PC-9 (cell line): ENCODE measurements around the gene SIK2. TPM values are rescaled to one million over a fixed set of nuclear protein-coding genes. Genes with fewer than 3 reads are reported as not detected.

Experiments used
- BruUV-seq: library from RNA; stranded (reverse); fragments of 400-500 nt; replicated peaks from 2 replicates; lab custom pipeline; 2021; lab: Mats Ljungman, UMichigan
- CTCF ChIA-PET: fragments of 300-600 bp; sonication (Branson Sonifier 250); formaldehyde crosslinking; loops from one replicate; lab custom pipeline; 2022; ENCODE audit warnings: antibody characterized with exemption; lab: Charles Lee
- POLR2A ChIA-PET: fragments of 300-600 bp; sonication (Branson Sonifier 250); formaldehyde crosslinking; loops from one replicate; lab custom pipeline; 2022; ENCODE audit warnings: antibody characterized with exemption; ENCODE audit not compliant: unreplicated experiment; lab: Charles Lee
- DNase-seq, 2 experiments: peaks; one replicate each; pipeline versions ENCODE4 v3.0.0 to v3.0.0-alpha.2; 2015 to 2022; ENCODE audit warnings: mixed read lengths in 1 of 2
- H2AFZ ChIP-seq: fragments of 200-600 bp; sonication (generic); 2 replicates; pipeline ENCODE4 v1.8.1; 2017; ENCODE audit warnings: antibody characterized with exemption
- H3F3A ChIP-seq: fragments of 200-600 bp; sonication (generic); 2 replicates; pipeline ENCODE4 v1.8.1; 2017; ENCODE audit warnings: antibody characterized with exemption, mild to moderate bottlenecking, low read depth; ENCODE audit not compliant: insufficient read depth
- H3K27ac ChIP-seq: fragments of 200-600 bp; sonication (generic); 2 replicates; pipeline ENCODE4 v1.6.1; 2016; ENCODE audit warnings: mixed run types
- H3K27me3 ChIP-seq: fragments of 200-600 bp; sonication (generic); 2 replicates; pipeline ENCODE4 v1.6.1; 2016; ENCODE audit warnings: low read depth, mixed run types; ENCODE audit not compliant: insufficient read depth
- H3K36me3 ChIP-seq: fragments of 200-600 bp; sonication (generic); 2 replicates; pipeline ENCODE4 v1.6.1; 2016; ENCODE audit warnings: low read depth, mixed run types
- H3K4me1 ChIP-seq: fragments of 200-600 bp; sonication (generic); replicated peaks from 2 replicates; pipeline ENCODE4 v1.6.1; 2016; ENCODE audit warnings: mixed run types; ENCODE audit not compliant: insufficient read depth
- H3K4me2 ChIP-seq: fragments of 200-600 bp; sonication (generic); 2 replicates; pipeline ENCODE4 v1.6.1; 2017; ENCODE audit warnings: mixed run types
- H3K4me3 ChIP-seq: fragments of 200-600 bp; sonication (generic); 2 replicates; pipeline ENCODE4 v1.6.1; 2016; ENCODE audit warnings: mixed run types
- H3K79me2 ChIP-seq: fragments of 200-600 bp; sonication (generic); 2 replicates; pipeline ENCODE4 v1.6.1; 2017; ENCODE audit warnings: low read depth, mixed run types
- H3K9me2 ChIP-seq: fragments of 200-600 bp; sonication (generic); 2 replicates; pipeline ENCODE4 v1.8.1; 2017; ENCODE audit warnings: mild to moderate bottlenecking; ENCODE audit not compliant: insufficient read depth
- H3K9me3 ChIP-seq: fragments of 200-600 bp; sonication (generic); 2 replicates; pipeline ENCODE4 v1.8.1; 2016; ENCODE audit warnings: low read depth; ENCODE audit not compliant: insufficient read depth
- H4K20me1 ChIP-seq: fragments of 200-600 bp; sonication (generic); 2 replicates; pipeline ENCODE4 v1.8.1; 2017; ENCODE audit not compliant: insufficient read depth
- EZH2 ChIP-seq: fragments of 200-600 bp; sonication (generic); IDR thresholded peaks from 2 replicates; pipeline ENCODE4 v1.8.0; 2017; ENCODE audit warnings: antibody characterized with exemption, low read depth
- intact Hi-C: fragments of 100-400 bp; cut with micrococcal nuclease; formaldehyde crosslinking; loops from one replicate; pipeline ENCODE4 v1.10.0; 2022; ENCODE audit not compliant: unreplicated experiment
- total RNA-seq: library from RNA; stranded (reverse); gene quantifications from 2 replicates; pipeline ENCODE4 v1.2.3, GENCODE V29; 2021
- TF ChIP-seq, protein P1 (sequence below): fragments of 200-600 bp; sonication (generic); conservative IDR thresholded peaks from 2 replicates; pipeline ENCODE4 v1.6.1; 2017; ENCODE audit warnings: mixed run types, antibody characterized with exemption, mild to moderate bottlenecking, moderate library complexity

SIK2 gene
- total RNA-seq, 1 experiment from 2014 or later, result 16.2 TPM

- no peak for DNase-seq
- ChIA-PET CTCF (no interaction called here), POLR2A (interaction anchor here (0.5 to 0.6 kb wide), 2 partner anchors 13 to 138 kb away, joined by 3 to 7 read pairs; no protein-coding TSS in a partner anchor)
- Histone ChIP-seq H3K27ac (no peak overlapping the region), H3F3A (no peaks in the 10 kb centered on the region; the same call in 1 of the 2 replicates), H3K27me3 (no peaks in the 10 kb centered on the region), H3K4me2 (no peak overlapping the region), H4K20me1 (0 out of 2 replicates have a peak, but pooled peaks cover 6% of the 10 kb centered on the region), H2AFZ (no peak overlapping the region), H3K79me2 (peaks cover 16% of the 10 kb centered on the region; the same call in 1 of the 2 replicates), H3K36me3 (peaks cover 5% of the 10 kb centered on the region), H3K9me2 (no peaks in the 10 kb centered on the region), H3K4me1 (no peaks in the 10 kb centered on the region), H3K9me3 (no peaks in the 10 kb centered on the region), H3K4me3 (no peak overlapping the region)
- no TSS peak for BruUV-seq
- TF ChIP-seq, protein P1, sequence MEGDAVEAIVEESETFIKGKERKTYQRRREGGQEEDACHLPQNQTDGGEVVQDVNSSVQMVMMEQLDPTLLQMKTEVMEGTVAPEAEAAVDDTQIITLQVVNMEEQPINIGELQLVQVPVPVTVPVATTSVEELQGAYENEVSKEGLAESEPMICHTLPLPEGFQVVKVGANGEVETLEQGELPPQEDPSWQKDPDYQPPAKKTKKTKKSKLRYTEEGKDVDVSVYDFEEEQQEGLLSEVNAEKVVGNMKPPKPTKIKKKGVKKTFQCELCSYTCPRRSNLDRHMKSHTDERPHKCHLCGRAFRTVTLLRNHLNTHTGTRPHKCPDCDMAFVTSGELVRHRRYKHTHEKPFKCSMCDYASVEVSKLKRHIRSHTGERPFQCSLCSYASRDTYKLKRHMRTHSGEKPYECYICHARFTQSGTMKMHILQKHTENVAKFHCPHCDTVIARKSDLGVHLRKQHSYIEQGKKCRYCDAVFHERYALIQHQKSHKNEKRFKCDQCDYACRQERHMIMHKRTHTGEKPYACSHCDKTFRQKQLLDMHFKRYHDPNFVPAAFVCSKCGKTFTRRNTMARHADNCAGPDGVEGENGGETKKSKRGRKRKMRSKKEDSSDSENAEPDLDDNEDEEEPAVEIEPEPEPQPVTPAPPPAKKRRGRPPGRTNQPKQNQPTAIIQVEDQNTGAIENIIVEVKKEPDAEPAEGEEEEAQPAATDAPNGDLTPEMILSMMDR, result no peak
- TF ChIP-seq EZH2, result no peak
- intact Hi-C loops, result no loop called here
Measured at GRCh38 chr11:111635706-111636045, 33.4 kb downstream of the SIK2 start.

DNA sequence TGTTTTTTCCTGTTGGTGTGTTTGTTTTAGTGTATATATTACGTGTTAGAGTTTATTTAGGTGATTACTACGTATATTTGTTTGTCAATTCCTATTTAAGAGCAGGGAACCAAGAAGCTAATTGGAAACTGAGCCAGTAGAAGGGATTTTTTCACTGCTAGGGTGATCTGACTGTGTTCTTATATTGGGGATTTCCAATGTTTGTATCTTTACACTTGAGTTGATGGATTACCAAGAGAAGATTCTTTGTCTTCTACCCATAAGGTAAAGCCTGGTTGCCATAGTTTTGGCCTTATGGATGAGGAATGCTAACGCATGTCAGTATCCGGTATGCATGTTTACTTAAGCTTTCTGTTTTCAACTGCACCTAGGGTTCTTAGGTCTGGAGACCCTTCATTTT, 35.6 kb downstream of the SIK2 start:
- Histone ChIP-seq H3F3A (no peaks in the 10 kb centered on the region), H3K4me3 (no peak overlapping the region), H3K4me1 (no peaks in the 10 kb centered on the region), H3K4me2 (no peak overlapping the region), H3K79me2 (peaks cover 27% of the 10 kb centered on the region), H3K9me3 (no peaks in the 10 kb centered on the region), H3K27me3 (no peaks in the 10 kb centered on the region), H2AFZ (no peak overlapping the region), H4K20me1 (peaks cover 6% of the 10 kb centered on the region; the same call in 1 of the 2 replicates), H3K9me2 (no peaks in the 10 kb centered on the region), H3K27ac (no peak overlapping the region), H3K36me3 (peaks cover 5% of the 10 kb centered on the region)
- intact Hi-C loops, result no loop called here
- no peak for DNase-seq
- TF ChIP-seq, protein P1, result no peak
- no peak for TF ChIP-seq EZH2
- BruUV-seq, result no TSS peak
- ChIA-PET CTCF (no interaction called here), POLR2A (no interaction called here)

DNA sequence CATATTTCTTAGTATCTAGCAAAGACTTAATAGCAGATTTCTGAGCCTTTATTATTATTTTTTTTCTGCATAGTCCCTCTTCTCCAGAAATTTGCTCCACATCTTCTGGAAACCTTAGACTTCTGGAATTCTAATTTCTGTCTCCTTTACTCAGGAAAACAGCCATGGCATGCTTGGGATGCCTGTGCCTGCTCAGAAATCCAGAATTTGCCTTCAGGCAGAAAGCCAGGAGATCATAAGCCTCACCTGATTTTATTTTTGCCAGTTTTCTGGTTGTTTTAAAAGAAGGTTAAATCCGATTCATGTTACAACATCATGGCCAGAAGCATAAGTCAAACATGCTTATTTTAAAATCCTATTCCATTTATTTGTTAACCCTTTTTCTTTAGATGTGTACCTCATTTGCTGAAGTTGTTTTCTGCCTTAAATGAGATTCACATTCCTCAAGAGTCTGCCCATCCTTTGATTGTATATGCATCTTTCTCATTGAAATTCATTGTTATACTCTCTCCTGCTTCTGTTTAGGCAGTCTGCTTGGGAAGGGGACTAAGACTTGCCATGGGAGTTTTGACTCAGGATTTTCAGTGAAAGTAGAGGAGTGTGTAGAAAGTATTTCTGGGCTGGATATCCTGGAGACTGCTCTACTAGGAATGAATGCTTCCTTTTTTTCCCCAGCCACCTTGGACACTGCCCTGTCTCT, 37.1 kb downstream of the SIK2 start:
- no TSS peak for BruUV-seq
- no peaks in the 10 kb centered on the region for H3K4me1 ChIP-seq
- peaks cover 5% of the 10 kb centered on the region for H3K36me3 ChIP-seq
- no peaks in the 10 kb centered on the region for H3K9me3 ChIP-seq
- peaks cover 6% of the 10 kb centered on the region; the same call in 1 of the 2 replicates for H4K20me1 ChIP-seq
- no peak overlapping the region for H2AFZ ChIP-seq
- peaks cover 29% of the 10 kb centered on the region for H3K79me2 ChIP-seq
- H3K4me2 ChIP-seq, result no peak overlapping the region
- no peak overlapping the region for H3K27ac ChIP-seq
- ChIA-PET CTCF (no interaction called here), POLR2A (no interaction called here)
- no peaks in the 10 kb centered on the region for H3K27me3 ChIP-seq
- H3K9me2 ChIP-seq, result no peaks in the 10 kb centered on the region
- TF ChIP-seq, protein P1, result no peak
- no peak overlapping the region for H3K4me3 ChIP-seq
- intact Hi-C loops, result no loop called here
- DNase-seq, result no peak
- no peaks in the 10 kb centered on the region for H3F3A ChIP-seq
